Activated CD8-positive, alpha-beta memory T cell treated with anti-CD3 and anti-CD28 coated beads, Interleukin-2, amount 50 U/mL, for 1 hour (primary cell): ENCODE results near the gene SLC26A1.

ENCODE experiments used
- DNase-seq: peaks from one replicate; pipeline ENCODE4 v3.0.0-alpha.2; 2020; ENCODE audit errors: extremely low read depth

The SLC26A1 gene, protein sequence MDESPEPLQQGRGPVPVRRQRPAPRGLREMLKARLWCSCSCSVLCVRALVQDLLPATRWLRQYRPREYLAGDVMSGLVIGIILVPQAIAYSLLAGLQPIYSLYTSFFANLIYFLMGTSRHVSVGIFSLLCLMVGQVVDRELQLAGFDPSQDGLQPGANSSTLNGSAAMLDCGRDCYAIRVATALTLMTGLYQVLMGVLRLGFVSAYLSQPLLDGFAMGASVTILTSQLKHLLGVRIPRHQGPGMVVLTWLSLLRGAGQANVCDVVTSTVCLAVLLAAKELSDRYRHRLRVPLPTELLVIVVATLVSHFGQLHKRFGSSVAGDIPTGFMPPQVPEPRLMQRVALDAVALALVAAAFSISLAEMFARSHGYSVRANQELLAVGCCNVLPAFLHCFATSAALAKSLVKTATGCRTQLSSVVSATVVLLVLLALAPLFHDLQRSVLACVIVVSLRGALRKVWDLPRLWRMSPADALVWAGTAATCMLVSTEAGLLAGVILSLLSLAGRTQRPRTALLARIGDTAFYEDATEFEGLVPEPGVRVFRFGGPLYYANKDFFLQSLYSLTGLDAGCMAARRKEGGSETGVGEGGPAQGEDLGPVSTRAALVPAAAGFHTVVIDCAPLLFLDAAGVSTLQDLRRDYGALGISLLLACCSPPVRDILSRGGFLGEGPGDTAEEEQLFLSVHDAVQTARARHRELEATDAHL

DNA sequence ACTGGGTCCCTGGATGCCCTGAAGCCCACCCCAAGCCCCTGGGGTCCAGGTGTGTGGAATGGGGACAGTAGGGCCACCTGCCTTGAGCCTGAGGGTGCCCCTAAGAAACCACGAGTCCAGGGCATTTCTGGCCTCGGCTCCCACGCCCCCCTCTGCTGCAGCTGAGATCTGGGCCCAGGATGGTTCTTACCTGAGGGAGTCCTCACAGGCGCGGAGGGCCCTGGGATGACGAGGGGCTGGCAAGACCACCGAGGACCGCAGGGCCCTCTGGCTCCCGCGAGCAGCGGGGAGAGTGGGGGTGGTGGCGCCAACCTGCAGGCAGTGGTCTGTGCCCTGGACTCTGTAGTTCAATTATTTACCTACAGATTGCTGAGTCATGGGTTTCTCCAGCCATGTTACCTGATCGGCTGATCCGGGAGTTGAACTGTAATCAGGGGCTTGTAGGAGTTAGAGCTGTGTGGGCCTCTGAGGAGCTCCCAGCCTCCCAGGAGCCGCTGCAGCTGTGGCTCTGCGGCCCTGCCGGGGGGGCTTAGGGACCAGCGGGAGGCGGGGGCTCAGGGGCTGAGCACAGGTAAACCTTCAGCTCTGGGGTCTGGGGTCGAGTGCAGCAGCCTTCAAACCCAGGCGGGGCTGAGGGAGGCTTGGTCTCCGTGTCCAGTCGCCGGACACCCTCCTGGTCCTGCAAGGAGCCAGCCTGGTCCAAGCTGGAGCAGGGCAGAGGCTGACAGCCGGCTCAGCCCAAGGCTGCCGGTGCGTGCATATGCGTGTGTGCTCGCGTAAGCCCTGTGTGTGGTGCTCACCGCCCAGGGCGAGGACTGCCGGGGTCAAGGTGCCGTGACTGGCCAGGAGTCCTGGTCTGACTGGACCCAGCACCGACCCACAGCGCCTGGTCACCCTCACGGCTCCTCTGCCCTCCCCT lies at the start of gene SLC26A1:
SLC26A1 (minus strand) TSS at position 294 of the 919 bp plus-strand sequence. CDS start 1,701 bp downstream, outside the sequence.
- no peak for DNase-seq

DNA sequence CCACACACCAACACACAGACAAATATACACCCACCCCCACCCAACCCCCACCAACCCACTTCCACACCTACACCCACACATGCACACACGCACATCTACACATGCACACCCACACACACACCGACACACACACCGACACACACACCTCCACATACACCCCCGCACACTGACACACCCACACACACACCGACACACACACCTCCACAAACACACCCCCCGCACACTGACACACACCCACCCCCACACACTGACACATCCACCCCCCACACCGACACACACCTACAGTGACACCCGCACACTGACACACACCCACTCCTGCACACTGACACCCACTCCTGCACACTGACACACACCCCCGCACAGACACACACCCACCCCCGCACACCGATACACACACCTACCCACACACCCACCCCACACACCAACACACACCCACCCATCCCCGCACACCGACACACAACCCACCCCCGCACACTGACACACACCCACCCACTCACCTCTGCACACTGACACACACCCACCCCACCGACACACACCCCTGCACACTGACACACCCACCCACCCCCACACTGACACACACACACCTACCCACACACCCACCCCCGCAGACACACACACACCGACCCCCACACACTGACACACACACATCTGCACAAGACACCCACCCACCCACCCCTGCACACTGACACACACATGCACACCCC lies 49.3 kb upstream of the SLC26A1 start:
- no peak for DNase-seq

DNA sequence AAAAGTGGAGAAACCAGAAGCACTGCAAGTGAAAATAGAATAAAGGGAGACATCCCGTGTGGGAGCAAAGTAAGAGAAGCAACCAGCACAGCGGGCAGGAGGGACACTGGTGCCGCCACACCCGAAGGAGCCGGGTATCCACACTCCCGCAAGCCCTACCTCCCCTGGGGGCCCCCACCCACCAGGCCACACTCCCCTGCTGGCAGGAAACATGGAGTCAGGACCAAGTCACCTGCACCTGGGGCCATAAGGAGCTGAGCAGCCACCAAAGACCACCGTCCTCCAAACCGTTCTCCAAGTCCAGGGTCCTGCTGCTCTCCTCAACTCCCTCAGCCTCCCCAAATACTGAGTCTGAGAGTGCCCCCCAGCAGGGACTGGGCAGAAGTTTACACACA lies 48.7 kb upstream of the SLC26A1 start:
- no peak for DNase-seq

DNA sequence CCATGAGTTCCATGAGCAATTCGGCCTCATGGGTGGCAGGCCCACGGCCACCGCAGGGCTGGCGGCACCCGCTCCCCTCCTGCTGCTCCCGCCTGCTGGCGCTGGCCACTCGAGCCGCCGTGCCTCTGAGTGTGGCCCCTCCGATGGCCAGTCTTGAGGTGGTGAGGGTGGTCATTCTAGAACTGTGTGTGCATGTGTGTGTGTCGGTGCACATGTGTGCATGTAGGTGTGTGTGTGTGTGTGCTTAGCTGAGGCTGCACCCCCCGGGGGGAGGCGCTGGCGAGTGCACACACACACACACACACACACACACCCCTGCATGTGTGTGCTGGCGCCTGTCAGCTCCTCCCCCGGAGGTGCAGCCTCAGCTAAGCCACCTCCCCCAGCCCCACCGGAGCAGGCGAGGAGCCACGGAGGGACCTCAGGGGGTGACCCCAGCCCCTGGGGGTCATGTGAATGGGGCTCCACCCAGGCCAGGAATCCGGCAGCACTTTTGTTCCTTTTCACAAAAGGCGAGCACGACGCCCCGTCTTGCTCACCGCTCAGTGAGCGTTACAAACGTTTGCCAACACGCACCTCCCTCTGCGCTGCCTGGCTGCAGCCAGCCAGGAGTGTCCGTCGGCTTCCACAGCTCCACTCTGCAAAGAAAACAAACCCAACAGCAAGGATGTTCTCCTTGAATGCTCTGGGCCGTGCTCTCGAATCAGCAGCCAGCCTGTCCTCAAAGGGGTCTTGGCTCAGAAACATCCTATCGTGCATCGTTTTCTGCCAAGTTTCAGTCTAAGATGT lies 48.1 kb upstream of the SLC26A1 start:
- DNase-seq = no peak

DNA sequence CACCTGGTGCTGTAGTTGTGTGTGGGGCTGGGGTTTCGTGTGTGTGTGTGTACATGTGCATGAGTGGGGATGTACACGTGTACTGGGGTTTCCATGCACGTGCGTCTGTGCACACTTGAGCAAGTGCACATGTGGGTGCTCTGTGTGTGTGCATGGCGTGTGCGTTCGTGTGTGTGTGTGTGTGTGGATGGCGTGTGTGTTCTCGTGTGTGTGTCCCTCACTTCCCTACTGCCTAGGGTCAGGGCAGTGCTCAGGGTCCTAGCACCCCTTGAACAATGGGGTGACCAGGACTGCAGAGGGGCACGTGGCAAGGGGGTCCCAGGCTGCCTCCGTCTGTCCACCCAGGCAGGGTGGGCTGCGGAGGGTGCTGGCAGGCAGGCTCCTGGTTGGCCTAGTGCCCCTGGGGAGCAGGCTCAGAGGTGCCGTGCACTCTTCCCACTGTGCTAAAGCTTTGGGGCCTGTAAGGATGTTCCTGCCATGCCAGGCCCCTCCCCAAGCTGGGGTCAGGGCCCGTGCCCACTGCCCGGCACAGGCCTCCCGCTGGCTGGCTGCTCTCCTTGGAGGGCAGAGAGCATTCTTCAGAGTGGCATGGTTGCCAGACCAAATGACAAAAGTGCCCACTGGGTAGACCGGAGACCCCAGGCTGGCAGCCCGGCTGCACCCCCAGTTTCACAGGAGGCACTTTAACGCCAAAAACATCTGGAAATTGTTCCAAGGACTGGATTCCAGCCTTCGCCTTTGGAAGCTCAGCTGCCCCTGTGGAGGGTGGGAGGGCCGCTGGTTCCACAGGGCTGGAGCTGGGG lies 47.3 kb upstream of the SLC26A1 start:
- no peak for DNase-seq

DNA sequence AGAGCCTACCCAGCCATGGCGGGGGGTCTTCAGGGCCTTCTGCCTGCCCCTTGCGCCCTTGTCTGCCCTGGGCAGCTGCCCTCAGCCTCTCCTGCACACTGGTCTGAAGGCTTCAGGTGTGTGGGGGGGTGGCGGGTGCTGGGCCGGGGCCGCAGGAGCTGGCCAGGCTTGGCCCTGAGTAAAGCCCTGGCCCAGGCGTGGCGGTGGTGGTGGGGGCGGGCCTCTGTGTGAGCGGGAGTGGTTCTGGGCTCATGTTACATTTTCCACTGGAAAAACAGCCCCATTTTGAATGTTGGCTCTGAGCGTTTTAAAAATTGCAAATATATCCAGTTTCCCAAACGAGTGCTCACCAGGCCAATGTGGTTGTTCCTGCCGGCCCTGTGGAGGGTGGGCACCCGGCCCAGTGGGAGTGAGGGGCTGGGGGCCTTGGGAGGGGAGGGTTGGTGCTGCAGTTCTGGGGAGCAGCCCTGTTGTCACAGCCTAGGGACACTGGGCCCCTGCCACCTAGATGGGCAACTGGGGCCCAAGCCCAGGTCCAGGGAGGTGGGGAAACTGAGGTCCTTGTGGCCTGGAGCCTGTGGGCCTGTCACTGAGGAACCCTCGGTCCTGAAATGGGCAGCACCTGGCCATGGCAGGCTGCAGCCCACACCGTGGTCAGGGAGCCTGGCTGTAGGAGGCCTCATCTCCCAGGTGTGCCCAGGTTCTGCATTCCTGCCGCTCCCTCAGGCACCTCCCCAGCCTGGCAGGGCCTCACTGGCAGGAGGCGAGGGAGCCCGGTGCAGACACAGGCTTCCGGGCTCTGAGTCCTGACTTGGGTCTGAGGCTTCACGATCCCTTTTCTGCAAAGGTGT lies 46.5 kb upstream of the SLC26A1 start:
- DNase-seq = no peak

DNA sequence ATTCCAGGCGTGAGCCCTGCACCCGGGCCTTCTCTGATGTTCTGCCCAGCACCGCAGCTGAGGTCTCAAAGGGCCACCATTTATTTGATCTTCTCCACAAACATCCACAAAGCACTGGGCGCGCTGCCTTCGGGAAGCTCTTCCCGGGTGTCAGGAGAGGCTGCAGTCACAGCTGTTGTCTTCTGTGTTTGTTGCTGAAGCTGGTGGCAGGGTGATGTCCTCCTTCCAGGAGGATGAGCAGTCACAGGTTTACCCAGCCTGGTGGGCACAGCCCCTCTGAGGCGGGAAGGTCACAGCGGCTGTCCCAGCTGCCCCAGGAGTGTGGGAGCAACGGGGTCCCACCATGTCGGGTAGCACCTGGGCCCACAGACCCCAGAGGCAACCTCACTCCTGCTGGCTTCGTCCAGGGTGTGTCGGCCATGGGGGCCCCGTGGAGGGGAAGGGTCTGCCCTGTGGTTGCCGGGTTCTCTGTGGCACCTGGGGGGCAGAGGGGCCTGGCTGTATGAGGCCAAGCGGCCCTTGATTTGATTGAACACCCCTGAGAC lies 45.8 kb upstream of the SLC26A1 start:
- no peak for DNase-seq

DNA sequence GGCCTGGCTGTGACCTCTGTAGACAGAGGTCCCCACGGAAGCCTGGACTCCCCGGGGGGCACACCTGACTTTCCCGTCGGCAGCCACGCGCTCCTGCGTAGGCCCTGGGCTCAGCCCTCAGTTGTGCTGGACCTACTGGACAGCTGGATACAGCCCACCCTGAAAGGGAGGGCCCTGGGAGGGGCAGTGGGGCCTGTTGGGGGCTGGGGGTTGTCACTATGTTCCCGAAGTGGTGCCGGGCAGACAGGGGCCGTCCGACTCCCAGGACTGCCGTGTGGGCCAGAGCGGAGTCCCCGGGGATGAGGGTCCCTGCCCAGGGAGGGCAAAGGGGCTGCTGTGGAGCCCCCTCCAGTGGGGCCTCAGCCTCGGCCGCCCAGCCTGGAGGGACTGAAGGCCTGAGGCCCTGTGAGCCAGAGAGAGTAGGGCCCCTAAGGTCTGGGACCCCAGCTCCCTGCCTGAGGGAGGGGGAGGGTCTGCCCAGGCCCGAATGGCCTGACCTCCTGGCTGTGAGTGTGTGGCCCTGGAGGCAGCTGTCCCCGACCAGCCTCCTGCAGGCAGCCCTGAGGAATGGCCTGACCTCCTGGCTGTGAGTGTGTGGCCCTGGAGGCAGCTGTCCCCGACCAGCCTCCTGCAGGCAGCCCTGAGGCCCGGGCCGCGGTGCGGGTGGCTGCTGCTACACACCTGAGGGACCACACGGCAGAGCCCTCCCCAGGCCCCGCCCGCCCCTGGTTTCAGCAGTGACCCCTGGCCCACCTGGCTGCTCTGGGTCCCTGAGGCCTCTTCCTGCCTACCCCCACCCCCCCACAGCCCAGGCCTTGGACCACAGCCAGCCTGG lies 44.0 kb upstream of the SLC26A1 start:
- no peak for DNase-seq

DNA sequence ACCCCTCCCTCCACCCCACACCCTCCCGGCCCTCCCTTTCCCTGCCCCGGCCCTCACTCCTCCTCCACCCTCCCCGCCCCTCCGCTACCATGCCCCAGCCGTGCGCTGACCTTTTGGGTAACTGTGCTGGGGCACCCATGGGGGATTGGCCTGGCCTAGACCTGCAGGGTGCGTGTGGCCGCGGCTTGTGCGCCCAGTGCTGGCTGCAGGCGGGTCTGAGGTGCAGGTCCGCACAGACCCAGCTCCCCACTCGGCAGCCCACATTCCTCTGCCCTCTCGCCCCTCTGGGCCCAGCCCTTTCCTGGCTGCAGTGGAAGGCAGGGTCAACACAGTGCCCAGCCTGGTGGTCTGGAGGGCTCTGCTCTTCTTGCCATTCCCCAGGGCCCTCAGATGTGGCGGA lies 42.9 kb upstream of the SLC26A1 start:
- no peak for DNase-seq

DNA sequence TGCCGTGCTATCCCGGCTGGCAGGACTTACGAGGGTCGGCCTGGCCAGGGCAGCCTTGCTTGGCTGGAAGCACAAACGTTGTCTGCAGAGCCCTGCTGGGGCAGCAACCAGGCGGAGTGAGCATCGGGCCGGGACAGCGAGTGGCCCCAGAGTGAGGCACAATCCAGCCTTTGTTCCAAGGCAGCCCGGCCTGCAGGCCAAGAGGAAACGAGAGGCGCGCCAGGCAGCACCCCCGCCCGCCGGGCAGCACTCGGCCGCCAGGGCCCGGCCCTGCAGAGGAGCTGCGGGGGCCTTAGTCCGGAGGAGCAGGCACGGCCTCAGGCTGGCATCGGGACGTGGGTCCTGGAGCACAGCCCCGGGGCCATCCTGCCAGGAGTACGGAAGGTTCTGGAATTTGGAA lies 42.3 kb upstream of the SLC26A1 start:
- no peak for DNase-seq

DNA sequence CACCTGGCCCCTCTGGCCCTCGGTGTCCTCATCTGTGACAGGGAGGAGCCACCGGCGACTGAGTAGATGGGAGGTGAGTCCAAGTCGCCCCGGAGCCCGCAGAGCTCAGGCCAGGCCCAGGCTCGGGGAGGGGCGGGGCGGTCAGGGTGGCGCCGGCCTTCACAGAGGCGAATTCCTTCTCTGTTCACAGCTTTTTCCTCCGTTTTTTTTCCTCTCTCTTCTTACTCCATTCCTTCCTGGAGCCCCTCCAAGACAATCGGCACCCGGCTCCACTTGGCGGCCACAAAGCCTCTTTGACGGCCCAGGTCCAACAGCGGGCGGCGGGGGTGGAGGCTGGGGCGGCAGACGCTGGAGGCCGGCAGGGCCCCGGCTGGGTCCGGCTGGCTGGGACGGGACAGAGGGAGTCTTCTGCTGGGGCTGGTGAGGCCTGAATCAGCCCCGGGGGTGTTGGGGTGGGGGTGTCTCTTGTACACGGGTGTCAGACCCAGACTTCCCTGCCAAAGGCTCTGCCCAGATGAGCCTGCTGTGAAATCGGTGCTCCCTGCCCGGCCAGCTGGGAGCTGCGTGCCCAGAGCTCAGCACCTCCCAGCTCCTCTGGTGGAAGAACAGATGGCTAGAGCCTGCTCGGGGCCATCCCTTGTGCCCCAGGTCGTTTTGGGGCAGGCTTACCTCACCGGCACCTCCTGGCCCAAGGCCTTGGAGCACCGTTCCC lies 40.8 kb upstream of the SLC26A1 start:
- DNase-seq = no peak

DNA sequence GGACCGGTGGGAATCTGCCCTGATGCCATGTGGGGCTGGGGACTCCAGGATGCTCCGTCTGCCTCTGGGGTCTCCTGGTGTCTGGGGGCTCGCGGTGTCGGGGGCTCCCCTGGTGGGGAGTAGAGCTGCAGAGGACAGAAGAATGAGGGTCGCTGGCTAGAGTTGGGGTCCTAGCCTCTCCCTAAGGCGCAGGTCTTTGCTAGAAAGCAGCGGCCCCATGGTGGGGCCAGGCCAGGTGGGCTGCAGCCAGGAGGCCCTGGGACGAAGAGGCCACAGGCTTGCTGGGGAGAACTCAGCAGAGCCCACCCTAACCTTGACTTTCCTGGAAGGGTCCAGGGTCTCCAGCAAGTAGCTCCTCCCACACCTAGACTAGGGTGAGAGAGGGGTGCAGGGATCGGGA lies 39.7 kb upstream of the SLC26A1 start:
- DNase-seq = no peak

DNA sequence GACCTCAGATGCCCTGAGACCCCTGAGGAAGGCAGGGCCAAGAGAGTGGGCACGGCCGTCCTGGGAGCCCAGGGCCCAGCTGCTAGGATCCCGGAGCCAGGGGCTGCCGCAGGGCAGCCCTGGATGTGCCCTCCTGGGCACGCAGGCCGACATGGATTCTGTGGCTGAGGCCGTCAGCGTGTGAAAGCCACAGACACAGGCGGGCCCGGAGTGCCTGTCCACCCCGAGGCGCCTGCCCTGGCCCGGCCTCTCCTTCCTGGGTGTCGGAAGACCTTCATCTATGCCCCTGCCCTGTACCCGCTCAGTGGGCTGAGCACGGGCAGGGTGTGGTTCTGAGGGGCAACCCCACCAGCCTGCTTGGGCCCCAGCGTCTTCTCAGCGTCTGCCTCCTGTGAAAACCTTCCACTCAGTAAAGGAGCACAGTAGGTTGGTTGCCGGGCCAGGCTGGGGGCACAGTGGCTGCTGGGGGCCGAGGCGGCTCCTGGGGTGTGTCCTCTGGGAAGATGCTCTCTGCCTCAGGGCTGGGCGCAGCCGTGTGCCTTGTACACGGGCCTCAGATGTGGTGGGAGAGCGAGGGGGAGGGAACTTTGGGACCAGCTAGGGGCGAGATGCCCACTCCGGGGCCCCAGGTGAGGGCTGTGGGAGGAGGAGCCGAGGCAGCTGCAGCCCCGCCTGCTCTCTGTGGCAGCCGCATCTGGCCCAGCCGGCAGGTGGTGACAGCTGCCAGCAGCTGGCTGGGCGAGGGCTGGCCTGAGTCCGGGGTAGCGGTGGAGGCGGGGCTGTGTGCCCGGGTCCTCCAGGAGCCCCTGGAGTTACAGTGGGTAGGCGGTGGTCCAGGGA lies 39.0 kb upstream of the SLC26A1 start:
- no peak for DNase-seq

DNA sequence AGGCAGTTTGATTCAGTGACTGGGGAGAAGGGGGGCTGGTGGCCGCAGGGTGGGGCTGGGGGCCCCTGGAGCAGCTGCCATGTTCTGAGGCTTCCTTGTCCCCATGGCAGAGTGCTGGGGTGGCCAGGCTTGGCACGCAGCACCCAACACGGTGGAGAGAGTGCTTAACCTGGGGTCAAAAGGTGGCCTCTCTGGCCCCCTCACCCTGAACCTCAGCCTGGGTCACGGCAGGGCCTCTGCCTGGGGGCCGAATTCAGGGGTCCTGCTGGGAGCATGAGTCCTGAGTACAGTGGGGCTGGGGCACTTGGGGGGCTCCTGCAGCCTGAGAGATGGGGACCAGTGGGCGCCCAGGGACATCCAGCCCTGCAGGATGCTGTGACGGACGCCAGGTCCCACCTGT lies 38.1 kb upstream of the SLC26A1 start:
- DNase-seq = no peak

DNA sequence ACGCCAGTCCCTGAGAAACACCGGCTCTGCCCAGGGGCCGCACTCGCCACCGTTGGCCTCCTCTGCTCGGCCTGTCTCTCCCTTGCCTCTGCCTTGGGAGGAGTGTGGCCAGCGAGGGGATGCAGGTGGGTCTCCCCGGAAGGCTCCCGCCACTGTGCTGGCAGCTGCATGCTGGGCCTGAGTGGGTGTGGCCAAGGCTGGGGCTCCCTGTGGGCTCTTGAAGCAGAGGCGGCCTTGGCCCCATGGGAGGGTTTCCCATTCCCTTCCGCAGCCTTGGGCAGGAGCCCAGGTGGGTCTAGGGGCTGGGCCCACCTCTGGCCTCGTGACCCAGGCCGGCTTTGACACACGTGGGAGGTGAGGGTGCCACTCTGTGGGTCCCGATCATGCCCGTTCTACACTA lies 37.4 kb upstream of the SLC26A1 start:
- no peak for DNase-seq

DNA sequence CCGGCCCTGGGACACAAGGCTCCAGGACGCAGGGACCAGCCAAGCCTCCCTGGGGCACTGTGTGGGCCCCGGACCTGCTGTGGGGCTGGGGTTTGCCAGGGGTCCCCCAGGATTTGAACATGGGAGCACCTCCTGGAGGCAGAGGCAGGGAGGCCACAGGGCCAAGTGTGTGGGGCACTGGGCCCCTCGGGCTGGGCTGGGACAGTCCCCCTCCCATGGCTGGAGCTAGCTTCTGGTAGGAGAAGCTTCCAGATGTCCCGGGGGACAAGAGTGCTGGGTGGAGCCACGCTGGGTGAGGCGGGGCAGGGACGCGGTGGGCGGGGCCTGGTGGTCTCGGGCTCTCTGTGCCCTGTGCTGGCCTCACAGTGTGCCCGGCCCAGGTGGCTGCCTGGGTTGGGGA lies 36.8 kb upstream of the SLC26A1 start:
- DNase-seq = no peak
